Measurements from ENCODE around the gene IMMP2L.

Gene IMMP2L

GRCh38 chr7:110921595-110922151 lies 640.6 kb downstream of the IMMP2L start:
- no peak for DNase-seq (ENCODE audit: low spot score)

GRCh38 chr7:110918949-110919548 lies 643.2 kb downstream of the IMMP2L start:
- DNase-seq (ENCODE audit: low spot score): no peak

DNA sequence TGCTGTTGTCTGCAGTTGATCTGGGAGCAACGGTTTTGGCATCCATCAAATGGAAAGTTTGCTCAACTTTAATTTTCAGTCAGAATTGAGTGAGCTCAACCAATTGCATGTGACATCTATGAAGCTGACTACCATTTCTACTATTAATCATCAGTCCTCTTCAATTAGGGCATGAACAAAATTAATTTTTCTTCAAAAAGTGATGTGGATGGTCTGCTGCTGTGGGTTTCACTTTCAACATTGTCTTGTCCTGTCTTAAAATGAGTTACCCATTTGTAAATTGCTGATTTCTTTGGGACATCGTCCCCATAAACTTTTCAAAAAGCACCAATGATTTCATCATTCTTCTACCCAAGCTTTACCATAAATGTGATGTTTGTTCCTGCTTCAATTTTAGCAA lies 648.0 kb downstream of the IMMP2L start:
- no peak for DNase-seq (ENCODE audit: low spot score)

DNA sequence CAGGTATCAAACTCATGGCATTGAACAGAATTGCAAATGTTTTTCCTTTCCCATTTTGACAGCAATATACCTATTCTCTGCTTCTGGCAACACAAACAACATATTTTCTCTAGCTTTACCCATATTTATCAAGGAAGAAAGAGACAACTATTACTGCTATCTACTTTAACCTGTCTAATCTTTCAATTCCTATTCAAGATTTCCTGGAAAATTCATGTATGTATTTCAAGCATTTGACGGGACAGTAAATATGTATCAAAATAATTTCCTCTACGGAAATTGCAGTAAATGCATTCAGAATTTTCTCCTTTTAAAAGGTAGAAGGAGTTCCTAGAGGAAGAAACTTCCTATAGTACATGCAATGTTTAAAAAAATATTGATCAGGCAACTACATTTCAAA lies 650.7 kb downstream of the IMMP2L start:
- DNase-seq (ENCODE audit: low spot score): no peak

DNA sequence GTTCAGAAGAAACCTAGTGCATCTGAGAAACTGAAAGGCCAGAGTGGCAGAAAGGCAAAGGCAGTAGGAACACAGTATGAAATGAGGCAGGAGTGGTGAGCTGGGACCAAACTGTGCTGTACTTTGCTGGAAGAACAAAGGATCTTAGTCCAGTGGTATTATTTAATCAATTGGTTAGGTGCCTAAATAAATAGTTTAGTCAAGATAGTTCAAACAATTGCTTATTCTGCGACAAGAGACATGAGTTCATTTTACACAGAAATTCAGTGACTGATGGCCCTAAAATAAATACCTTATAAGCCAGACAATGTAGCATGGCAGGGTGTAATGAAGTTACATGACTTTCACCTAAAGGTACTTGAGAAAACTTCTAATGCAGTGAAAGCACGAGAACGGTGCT lies 653.2 kb downstream of the IMMP2L start:
- DNase-seq (ENCODE audit: low spot score): no peak

DNA sequence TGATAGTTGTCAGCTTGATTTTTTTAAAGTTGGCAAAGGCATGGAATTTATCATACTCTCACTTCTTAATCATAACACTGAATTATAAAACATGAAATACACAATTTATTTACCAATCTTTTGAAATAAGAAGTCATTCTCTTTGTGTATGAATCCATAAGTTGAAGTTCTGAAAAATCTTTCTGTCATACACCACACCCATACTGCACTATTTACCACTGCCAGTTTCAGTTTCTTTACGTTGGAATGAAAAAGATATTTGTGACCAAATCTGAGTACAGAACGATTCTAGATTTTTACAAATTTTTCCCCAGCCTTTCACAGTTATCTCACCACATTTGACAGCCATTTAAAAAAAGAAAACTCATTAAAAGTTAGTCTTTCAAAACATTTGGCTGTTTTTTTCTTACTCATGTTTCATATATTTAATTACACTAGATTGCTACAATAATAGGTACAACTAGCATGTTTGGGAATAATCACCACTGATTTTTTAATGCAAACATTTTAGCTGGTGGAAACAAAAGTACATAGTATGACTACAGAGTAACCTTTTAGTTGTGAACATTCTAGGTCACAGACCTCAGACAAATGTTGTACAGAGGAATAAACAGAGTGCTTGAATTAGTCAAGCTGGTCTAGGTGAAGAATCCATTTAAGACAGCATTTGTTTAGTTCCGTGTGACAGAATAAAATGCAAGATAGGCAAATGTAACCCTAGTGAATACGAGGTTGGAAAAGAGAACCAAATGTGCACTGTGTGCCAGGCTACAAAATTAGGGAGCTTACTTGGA lies 656.3 kb downstream of the IMMP2L start:
- DNase-seq (ENCODE audit: low spot score): no peak

DNA sequence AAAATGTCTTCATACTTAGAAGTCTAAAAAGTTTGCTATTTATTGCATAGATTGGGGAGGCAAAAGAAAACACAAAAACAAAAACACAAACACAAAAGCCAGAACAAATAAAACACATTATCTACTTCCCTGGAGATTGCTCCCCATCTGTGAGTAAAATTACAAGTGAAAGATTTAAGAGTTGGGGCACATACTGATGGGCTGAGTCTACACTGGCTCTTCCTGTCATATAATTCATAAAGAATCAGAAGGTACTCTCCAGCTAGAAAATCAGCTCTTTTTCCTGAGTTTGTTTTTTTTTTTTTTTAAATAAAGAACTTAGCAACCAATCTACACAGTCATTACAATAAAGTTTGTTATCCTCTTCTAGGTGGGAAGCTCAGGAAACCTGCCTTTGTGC lies 663.8 kb downstream of the IMMP2L start:
- no peak for DNase-seq (ENCODE audit: low spot score)

DNA sequence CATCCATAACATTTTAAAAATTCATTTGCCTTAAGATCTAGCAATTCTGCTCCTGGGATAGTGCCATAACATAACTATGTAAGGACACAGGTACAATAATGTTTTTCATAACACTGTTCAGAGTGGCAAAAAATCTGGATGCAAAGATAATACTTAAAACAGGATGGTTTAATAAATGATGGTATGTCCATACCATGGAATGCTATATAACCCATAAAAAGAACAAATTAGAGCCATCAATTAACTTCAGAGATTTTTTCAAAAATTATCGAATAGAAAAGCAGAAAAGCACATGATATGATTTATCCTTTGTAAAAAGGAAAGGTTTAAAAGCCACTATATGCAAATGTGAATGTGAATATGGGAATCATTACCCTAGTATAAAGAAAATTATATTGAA lies 664.8 kb downstream of the IMMP2L start:
- no peak for DNase-seq (ENCODE audit: low spot score)

- no peak for DNase-seq (ENCODE audit: low spot score)
Measured at GRCh38 chr7:110894111-110894510, 668.2 kb downstream of the IMMP2L start.

- no peak for DNase-seq (ENCODE audit: low spot score)
Measured at GRCh38 chr7:110891197-110891596, 671.1 kb downstream of the IMMP2L start.

DNA sequence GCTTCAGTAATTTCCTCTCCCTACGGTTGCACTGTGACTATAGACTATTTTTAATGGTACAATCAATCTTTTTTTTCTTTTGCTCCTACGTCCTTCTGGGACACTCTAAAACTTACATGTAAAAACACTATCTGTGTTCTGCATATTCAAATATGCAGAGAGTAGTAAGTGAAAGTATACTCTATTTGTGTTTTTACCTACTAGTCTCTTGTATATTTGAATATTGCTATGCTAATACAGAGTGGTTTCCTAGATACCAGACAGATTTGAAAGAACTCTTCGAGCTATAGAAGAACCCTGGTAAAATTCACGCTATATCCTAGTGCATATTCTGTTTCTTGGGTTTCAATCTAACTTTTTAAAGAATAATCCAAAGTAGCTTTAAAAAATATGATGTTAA lies 672.2 kb downstream of the IMMP2L start:
- DNase-seq (ENCODE audit: low spot score): no peak

DNA sequence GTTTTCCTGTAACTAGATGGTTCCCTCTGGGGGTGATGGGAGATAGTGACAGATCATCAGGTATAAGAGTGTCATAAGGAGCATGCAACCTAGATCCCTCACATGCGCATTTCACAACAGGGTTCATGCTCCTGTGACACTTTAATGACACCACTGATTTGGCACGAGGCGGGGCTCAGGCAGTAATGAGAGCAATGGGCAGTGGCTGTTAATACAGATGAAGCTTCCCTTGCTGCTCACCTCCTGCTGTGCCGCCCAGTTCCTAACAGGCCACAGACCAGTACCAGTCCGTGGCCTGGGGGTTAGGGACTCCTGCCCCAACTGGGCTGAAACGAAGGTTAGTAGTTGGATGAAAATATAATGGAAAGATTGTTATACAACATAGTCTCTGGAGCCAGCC lies 673.0 kb downstream of the IMMP2L start:
- no peak for DNase-seq (ENCODE audit: low spot score)

DNA sequence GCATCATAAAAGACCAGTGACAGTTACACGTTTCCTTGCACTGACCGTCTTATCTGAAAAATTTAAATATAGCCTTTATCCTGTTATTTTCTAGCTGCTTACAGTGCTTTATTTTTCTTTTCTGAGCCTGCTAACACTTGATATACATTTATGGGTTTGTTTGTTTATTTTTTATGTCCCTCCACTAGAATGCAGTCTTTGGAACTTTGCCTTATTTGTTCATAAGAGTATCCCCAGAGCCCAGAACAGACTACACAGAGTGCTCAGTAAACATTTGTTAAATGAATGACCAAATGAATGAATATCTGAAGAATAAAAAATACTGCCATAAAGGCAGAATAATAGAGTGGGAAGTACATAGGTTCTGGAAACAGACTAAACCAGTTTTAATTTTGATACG lies 673.7 kb downstream of the IMMP2L start:
- no peak for DNase-seq (ENCODE audit: low spot score)

- no peak for DNase-seq (ENCODE audit: low spot score)
Measured at GRCh38 chr7:110885474-110885873, 676.8 kb downstream of the IMMP2L start.

DNA sequence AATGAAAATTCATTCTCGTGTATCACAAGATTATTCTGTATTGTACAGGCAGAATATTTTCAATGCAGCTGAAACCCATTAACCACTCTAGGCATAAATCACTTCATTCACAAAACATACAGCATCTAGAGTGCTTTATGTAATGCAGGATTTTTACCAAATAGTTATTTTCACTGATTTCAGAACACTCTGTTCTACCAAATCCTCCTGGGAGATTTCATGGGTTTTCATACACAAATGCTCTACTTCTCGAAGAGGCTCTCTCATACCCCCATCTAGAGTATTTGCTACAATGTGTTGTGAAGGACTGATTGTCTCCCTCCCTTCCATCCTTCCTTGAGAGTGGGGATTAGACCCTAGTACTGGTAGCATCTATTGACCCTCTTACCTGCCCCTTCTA lies 680.6 kb downstream of the IMMP2L start:
- no peak for DNase-seq (ENCODE audit: low spot score)

- DNase-seq (ENCODE audit: low spot score): no peak
Measured at GRCh38 chr7:110880971-110881370, 681.3 kb downstream of the IMMP2L start.

DNA sequence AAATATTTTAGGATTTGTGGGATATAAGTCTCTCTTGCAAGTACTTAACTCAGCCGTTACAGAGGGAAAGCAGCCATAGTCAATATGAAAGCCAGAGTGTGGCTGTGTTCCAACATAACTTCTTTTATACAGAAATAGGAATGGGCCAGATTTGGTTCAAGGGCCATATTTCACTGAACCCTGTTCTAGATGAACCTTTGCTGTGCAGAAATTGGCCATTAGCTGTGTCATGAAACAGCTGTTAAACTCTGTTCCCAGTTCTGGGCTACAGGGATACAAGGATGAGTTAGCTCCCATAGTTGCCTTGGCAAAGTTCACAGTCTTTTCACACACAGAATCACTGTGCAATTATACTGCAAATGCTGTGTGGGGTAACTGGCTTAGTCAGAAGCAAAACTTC lies 685.3 kb downstream of the IMMP2L start:
- DNase-seq (ENCODE audit: low spot score): no peak

GRCh38 chr7:110875346-110875745 lies 686.9 kb downstream of the IMMP2L start:
- DNase-seq (ENCODE audit: low spot score): no peak

DNA sequence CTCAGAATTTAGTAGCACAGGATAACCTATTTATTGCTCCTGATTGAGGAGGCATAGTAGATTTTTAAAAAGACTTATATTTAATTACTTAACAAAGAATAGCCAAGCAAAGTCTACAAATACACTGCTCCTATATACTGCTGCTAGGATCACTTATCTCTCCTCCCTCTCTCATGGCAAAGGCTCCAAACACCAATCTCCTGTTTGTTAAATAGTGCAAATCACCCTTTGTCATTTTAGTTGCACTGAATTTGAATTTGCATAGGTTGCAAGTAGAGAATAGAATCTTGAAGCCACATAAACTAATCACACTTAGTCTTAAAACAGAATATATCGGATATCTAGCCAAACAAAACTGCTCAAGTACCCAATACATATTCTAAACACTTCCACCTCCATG lies 690.4 kb downstream of the IMMP2L start:
- DNase-seq (ENCODE audit: low spot score): no peak

- no peak for DNase-seq (ENCODE audit: low spot score)
Measured at GRCh38 chr7:110870926-110871325, 691.4 kb downstream of the IMMP2L start.

DNA sequence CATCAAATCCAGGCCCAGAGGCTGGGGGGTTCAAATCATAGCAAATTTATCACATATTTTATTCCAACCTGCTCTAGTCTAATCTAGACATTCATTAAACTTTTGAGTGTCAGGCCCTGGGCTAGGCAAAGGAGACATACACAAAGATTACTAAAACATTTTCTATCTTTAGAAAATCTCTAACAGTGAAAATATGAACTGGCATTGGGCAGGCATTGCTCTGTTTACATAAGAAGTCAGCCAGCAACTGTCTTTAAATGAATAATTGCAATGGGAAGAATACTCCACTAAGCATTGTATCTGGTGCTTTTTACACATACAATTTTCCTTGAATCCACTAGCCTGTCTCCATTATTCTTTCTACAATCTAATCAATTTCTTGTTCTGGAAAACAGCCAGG lies 693.8 kb downstream of the IMMP2L start:
- no peak for DNase-seq (ENCODE audit: low spot score)

- DNase-seq (ENCODE audit: low spot score): no peak
Measured at GRCh38 chr7:110867771-110868170, 694.5 kb downstream of the IMMP2L start.

DNA sequence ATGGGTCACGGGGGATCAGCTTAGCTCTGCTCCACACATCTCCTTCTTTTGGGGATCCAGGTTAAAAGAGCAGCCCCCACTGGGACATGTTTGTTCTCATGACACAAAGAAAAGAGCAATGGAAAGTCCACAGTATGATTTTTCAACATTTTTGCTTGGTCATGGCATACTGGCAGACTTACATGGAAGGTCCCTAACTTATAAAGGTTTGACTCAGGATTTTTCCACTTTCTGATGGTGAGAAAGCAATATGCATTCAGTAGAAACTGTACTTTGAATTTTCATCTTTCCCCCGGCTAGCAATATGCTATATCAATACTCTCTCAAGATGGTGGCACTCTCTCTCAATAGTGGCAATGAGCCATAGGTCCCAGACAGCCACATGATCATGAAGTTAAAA lies 699.0 kb downstream of the IMMP2L start:
- DNase-seq (ENCODE audit: low spot score): no peak

DNA sequence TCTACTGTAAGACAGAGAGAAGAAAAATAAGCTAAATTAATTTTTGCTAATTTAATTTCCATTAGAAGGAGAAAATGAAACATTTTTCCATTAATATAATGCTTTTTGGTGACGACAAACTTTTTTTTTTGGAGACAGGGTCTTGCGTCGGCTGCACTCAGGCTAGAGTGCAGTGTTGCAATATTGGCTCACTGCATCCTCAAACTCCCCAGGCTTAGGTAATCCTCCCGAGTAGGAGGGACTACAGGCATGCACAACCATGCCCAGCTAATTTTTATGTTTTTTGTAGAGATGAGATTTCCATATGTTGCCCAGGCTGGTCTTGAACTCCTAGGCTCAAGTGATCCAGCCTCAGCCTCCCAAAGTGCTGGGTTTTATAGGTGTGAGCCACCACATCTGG lies 701.1 kb downstream of the IMMP2L start:
- no peak for DNase-seq (ENCODE audit: low spot score)
